Activated CD4-positive, alpha-beta T cell treated with anti-CD3 and anti-CD28 coated beads for 4 hours (primary cell): ENCODE measurements around the gene ERBB4.
"Not testable (repeated sequence)": the region's sequence is repeated elsewhere in the genome, so short reads cannot be mapped to it uniquely, and the experiment has no call there.

Source experiments
- DNase-seq, 2 donors: peaks; one replicate each; pipeline ENCODE4 v3.0.0-alpha.2; 2020

Gene ERBB4

DNA sequence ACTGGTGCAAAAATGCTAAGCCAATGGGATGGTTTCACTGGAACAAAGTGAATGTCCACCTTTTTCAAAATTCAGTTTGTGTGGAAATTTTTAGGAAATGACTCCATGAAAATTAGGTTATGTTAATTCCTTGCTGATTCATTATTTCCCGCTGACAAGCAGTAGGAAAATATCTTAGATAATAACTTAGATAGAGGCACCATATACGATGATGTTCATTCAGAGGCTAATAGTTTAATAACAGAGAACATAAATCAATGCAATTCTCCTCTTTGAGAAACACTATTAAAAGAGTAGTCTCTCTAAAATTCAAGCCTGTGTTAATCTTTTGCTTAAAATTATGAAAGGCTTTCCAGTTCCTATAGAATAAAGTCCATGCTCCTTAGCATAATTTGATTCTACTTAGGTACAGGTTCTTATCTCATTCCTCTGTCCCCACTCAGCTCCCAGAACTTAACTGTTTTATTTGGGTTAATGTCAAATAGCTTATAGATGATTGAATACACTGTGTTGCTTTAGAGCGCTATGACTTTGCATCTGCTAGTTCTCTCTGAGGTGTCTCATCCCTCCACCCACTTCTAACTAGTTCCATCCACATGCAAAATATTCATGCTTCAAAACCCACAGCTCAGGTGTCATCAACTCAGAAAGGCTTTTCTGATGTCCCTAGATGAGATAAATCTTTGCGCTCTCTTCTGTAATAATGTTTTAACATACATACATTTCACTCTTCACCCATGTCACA, 503.6 kb downstream of the ERBB4 start:
- no peak for DNase-seq

DNA sequence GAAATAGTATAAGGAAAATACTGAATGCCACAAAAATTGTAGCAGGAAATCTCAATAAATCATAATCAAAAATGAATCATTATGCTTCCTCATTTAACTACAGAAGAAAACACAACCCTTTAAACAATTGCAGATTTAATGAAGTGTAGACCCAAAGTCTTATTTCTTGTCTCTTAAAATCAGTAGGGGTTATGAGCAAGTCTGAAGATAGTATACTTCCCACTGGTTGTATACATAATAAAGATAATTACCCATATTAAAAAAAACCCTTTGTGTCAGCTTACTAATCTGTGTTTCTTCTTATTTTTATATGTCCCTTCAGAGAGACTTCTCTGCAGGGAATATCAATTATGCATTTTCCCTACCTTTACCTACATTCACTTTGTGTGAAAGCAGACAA, 504.7 kb downstream of the ERBB4 start:
- no peak for DNase-seq

DNA sequence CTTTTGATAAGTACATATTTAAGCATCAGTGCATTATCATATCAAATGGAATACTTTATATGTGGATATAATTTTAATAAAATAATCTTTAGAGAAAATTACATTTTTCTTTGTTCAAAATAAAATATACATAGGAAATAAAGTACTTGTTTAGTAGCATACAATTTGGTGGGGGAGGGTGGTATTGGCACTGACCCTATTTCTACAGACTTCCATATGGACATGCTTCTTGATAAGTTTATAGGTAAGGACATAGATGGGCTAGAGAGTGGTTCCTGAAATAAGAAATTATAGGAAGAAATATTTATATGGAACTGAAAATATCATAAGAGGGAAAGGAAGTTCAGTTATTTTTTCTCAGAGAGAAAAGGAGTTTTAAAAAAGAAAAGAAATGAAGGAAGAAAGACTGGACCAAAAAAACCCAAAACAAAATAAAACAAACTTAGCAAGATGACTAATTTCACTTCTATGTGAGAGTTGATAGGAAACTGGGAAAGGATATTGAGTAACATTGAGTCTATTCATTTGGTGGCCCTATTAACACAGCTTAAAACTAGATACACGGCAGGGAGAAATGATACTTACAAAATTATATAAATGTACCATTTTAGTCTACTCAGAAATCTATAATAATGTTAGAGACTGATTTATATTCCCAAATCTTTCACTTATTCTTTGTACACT, 505.9 kb downstream of the ERBB4 start:
- no peak for DNase-seq

DNA sequence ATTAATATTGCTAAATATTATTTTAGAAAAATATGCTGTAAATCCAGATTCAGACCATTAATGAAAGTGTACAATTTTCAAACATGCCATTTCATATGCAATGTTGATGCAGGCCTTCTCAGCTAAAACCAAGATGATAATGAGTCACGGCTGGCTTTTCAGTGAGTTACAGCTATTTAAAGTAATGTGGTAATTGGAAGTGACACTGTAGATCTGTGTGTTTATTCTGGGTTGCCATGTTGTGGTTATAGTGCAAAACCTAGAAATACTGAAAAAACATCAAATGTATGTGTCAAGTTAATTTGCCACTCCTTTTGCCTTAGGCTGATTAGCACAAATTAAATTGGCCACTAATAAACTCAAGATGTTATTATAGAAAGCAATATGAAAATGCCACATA, 506.6 kb downstream of the ERBB4 start:
- no peak for DNase-seq

DNA sequence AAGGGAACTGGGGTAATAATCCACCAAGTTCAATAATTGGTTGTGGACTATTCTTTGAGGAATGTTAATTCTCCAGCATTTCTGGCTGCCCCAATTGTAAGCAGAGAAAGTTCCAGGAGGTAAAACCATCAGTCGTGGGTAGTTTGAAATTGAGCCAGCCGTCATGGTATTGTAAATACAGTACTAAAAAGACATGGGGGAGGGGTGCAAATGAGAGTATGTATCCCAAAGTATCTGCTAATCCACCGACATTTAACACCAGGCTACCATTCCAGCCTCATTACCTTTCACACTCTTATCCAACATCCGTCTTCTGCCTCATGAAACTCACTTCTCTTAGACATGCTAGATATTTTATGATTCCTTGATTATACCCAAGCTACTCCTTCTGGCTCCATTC, 507.9 kb downstream of the ERBB4 start:
- no peak for DNase-seq

DNA sequence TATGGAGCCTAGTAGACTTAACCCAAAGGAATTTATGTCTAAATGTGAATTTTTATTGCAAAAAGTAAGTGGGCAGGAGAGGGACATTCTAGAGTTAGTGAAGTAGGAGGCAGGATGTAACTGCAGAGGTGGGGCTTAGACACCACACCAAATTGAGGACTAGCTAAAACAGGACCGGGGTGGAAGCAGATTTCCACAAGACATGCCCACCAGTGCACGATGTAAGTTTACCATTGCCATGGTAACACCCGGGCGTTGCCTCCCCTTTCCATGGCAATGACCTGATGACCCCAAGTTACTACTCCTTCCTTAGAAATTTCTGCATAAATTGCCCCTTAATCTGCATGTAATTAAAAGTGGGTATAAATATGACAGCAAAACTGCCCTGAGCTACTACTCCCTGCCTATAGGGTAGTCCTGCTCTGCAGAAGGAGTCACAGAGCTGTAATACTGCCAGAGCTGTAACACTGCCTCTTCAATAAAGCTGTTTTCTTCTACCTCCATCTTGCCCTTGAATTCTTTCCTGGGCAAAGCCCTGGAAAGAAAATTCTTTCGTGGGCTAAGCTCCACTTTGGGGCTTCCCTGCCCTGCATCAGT, 509.7 kb downstream of the ERBB4 start:
- no peak for DNase-seq

DNA sequence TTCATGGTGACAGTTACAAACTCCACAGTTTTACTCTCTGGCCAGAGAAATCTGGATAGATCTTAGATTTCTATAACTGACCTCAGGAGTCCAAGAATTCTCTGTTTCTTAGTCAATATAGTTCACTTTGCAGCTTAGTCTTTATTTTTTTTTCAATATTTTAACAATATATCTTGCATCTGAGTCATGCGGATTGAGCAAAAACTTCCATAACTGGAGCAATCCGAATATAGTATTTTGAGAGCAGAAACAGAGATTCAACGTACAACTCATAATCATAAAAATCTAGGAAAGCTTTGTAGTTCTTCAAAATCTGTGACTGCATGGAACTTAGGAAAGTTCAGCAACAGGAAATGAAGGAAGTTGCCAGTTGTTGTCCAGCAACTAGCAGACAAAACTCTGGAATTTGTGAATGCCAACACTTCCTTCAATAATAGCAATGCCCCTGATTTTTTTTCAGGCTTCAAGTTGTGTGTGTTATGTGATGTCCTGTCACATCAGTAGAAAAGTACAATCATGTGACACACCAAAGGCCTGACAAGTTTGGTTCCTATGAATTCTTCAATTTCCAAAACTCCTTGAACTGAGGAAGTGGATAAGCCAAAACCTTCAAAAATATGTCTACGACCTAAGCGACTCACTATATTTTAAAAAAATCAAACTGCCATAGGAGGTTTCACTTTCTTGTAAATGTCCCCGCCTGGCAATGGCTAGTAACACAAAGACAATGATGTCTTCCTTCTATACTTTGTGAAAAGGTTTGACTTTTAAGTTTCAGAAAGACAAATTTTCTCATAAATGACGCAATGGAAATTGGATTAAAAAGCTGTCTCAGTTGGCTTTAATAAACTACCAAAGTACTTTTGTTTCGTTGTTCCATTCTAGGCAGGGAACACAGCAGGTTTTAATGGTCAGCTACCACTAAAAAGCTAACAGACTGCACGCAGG, 510.6 kb downstream of the ERBB4 start:
- no peak for DNase-seq

DNA sequence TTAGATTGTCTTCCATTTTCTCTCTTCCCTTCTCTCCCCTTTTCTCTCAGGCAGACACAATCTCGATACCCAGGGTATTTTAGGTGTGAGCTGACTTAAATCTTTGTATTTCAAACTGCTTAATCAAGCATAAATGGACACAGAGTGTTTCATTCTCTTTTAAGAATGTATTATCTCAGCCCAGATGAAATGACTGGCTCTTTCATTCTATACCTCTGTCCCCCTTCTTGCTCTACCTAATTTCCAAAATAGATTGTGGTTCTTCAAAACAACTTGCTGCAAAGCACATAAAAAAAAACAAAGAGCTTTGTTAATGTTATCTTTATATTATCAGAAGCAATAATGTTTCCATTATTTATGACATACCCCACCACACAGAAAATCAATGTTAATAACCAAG, 514.6 kb downstream of the ERBB4 start:
- no peak for DNase-seq

DNA sequence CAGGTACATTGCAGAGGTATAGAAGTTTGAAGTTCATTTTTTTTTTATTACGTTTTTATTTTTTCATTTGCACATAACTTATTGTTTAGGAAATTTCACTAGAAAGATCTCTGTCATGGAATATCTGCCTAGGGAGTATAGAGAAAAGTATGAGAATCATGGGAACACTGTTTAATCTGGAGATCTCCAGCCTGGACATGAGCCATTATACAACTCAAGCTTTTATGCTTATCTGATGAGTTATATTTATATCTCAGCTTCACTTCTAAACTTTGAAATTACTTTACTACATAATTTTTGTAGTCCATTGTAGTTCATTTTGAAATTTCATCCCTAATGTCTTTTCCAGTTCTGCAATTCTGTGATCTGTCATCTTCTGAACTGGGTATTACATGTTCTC, 515.6 kb downstream of the ERBB4 start:
- no peak for DNase-seq

DNA sequence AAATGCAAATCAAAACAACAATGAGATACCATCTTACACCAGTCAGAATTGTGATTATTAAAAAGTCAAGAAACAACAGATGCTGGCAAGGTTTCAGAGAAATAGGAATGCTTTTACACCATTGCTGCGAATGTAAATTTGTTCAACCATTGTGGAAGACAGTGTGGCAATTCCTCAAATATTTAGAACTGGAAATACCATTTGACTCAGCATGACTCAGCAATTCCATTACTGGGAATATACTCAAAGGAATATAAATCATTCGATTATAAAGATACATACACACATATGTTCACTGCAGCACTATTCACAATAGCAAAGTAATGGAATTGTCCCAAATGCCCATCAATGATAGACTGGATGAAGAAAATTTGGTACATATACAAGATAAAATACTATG, 516.7 kb downstream of the ERBB4 start:
- no peak for DNase-seq

DNA sequence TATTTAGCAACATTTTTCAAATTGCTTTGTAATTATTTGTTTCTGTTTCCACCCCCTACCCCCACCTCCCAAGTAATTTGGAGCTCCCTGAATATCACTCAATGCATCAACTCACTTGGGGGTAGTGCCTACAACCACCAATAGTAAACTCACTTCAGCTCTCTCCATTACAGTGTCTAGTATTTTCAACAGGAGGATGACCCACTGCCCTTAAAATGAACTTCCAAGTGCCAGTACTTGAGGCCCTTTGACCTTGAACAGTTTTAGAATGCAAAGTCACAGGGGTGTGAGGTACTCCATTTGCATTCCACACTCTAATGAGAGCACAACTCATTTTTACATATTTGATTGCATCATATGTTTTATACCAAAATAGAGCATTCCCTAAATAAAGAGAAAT, 523.0 kb downstream of the ERBB4 start:
- no peak for DNase-seq

DNA sequence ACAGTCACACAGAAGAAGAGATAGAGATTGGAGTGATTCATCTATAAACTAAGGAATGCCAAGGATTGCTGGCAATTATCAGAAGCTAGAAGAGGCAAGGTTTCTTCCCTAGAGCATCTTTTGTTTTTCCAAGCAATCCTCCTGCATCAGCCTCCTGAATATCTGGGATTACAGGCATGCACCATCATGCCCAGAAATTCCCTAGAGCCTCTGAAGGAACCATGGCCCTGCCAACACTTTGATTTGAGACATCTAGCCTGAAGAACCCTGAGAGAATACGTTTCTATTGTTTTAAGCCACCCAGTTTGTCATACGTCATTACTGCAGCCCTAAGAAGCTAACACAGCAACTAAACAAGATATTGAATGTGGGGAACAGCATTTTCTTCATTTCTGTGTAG, 525.0 kb downstream of the ERBB4 start:
- DNase-seq, result no peak

DNA sequence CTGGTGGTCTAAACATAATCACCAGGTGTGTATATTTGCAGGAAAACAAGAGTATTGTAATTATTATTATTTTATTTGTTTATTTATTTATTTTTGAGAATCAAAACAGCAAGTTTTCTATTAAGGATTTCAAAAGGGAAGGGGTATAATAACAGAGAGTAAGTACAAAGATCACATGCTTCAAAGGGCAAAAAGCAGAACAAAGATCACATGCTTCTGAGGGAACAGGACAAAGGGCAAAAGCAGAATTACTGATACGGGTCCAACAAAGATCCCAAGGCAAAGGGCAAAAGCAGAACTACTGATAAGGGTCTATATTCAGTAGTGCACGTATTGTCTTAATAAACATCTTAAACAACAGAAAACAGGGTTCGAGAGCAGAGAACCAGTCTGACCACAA, 528.3 kb downstream of the ERBB4 start:
- not testable (repeated sequence) for DNase-seq

DNA sequence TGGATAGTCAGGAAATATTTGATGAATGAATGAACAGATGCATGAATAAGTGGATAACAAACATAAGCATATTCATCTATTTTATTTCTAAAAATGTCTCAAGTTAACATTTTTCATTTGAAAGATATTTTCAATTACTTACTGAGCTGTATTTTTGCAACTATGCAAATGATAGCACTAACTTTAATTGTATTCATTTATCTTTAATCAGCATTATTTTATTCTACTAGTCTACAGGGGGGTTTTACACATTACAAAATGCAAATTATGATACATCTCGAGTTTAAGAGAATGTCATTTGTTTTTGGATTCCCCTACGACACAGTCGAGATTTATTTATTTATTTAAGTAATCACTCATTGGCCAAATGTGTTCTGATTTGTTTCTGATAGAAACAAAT, 530.6 kb downstream of the ERBB4 start:
- no peak for DNase-seq

DNA sequence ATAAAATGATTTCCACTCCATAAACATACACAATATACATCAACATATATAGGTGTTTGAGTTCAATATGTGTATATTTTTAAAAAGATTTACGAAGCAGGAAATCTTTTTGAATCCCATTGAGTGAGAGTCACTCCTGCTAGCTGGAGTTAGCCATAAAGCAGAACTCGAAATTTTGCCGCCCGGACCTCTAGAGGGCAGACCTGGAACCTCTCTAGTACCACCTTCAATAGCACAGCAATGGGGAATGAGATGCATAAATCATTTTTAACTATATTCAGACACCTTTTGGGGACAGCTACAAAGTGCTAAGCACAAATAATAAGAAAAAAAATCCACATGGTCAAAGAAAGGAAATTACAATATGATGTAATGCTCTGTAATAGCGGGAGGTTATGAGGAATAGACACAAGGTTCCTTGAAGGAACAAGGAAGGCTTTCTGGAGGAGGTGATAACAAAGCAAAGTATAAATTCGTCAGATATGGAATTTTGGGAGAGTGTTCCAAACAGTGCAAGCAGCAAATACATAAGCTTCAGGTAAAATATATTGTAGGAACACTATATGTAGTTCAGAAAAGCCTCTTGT, 533.4 kb downstream of the ERBB4 start:
- no peak for DNase-seq

DNA sequence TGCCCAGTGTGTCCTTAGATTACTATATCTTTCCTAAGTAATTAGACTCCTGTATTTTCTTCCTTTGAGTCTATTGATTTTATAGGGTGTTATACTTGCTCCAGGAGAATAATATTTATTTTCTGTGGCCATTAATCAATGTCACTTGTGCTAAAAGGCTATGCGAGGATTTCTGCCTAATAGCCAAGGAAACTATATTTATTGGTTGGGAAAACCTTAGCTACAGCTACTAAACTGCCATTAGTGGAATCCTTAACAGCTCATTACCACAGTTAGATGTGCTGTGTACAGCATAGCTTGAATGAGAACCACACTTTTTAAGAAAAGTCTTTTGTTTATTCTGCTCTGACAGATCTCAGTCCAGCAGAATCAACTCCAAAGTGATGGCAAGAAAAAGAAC, 537.3 kb downstream of the ERBB4 start:
- DNase-seq, result no peak

DNA sequence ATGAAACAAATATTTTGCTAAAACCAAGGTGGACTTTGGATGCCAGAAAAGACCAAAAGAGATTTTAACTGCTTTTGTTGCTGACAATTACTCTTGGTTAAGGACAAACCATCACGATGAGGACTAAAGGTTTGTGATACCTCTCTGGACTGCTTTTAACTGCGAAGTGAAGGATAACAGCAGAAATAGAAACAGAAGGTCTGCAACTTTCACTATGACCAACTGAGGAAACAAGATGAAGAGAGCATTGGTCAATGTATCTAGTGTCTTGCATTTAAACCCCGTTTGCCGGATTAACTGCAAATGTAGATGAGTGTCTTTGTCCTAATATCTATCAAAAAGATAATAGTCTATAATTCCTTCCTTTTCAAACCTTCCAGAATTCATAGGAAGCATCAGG, 541.7 kb downstream of the ERBB4 start:
- DNase-seq, result no peak

DNA sequence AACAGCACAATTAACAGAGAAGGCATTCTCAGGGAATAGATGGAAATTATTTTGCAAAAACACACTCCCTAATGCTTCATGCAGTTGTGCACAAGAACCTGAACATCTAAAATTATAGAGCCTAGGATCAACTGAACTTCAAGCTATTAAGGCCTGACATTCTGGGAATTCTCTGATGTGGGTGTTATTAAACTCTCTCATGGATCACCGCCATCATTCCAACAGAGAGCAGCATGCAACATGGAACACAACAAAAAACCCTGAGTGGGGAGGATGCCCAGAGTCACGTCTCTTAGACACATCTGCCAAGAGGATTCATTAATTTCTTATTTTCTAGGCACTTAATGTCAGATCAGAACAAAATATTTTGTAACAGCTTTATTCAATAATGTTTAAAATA, 543.8 kb downstream of the ERBB4 start:
- no peak for DNase-seq

DNA sequence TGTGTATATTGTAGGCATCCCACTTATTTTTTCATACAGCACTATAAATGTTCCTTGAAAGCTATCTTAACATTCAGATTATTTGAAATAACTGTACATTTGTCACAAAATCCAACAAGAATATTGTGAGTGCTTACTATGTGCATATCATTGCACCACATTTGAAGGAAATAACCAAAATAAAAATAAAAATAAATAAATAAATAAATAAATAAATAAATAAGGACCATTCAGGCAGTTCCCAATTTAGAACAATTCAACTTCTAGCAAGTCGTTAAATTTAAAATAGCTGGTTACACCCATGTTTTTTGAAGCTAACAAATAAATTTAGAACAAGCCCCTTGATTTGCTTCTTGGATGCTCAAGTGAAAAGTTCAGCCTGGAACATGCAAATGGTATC, 548.3 kb downstream of the ERBB4 start:
- no peak for DNase-seq

DNA sequence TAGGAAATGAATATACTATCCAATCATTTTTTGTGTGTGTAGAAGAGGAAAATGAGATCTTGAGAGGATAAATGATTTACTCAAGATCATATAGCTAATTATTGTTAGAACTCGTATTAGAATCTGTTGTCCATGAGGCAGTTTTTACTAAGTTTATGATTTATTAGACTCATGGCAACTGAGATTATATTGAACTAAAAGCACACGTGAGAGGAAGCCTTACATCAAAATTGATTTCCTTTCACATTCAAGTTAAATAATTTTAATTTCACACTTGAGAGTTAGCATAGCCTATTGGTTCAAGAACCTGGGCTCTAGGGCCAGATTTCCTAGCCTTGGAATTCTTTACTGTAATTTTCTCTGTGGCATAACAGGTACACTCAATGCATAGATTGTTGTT, 552.3 kb downstream of the ERBB4 start:
- DNase-seq, result no peak

DNA sequence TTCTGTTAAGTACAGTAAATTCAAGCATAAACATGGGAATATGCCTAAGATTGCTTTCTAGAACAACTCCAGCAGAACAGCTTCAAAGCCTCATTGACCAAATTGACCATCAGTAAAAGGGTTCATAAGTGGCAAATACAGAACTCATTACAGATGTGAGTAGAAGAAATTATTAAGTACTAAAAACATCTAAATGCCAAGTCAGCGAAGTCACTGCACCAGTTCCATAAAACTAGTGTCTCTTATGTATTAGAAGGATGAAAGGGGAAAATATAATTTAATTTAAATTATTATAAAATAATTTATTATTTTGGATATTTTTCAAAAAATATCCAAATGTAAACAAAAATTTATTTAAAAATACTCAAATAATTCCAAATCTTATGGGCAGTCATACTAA, 553.2 kb downstream of the ERBB4 start:
- no peak for DNase-seq

DNA sequence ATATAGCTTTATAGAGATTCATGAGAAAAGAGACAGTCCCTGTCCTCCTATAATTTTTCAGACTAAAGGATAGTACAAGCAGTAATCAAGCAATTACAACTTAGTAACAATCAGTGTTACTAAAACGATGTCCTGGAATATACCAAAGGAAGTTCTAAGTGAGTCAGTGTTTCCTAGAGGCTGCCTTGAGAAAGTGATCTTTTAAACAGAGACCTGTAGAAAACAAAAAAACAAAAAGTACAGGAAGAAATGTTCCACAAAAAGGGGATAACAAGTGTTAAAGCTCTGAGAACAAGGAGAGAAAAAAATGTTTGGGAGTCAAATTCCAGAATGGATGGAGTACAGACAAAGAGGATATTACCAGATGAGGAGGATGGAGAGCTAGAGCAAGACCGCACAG, 556.4 kb downstream of the ERBB4 start:
- DNase-seq, result no peak

DNA sequence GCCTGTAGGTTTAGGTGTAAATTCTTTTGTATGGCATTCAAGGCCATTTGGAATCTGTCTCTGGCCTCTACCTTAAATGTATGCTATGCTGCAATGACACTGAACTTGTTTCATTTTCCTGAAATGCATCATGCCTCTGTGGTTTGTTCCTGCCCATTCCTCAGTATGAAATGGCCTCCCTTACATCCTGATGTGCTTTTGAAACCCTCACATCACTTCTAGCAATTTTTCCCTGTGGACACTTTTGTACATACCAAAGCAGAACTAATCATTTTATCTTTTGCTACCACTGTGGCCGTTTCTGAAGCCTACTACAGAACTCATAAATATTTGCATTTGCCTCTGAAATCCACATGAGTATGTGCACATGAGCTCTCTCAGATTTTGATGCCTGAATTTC, 557.2 kb downstream of the ERBB4 start:
- DNase-seq, result no peak
